GM18861 (cell line): ENCODE results near the gene POLR2I.
A peak's percentile ranks its signal among the peaks of the same experiment; 100 is the strongest.

Source experiments
- ATAC-seq: cut with Tn5 transposase; IDR thresholded peaks from one replicate; pipeline ENCODE4 v1.9.1; 2021; ENCODE audit not compliant: unreplicated experiment

POLR2I gene

GRCh38 chr19:36114721-36115452, at the start of gene POLR2I:
POLR2I (minus strand) TSS chr19:36114875; CDS start chr19:36114856, 19 bp downstream.
- ATAC-seq, result peak; percentile 75

- ATAC-seq, result no peak
Measured at GRCh38 chr19:36163813-36164212, 49.1 kb upstream of the POLR2I start.

- ATAC-seq, result no peak
Measured at GRCh38 chr19:36160821-36161596, 46.3 kb upstream of the POLR2I start.

- ATAC-seq, result no peak
Measured at GRCh38 chr19:36153126-36153525, 38.5 kb upstream of the POLR2I start.

- ATAC-seq, result no peak
Measured at GRCh38 chr19:36152352-36153091, 37.8 kb upstream of the POLR2I start, which contains the start of gene COX7A1. COX7A1 (minus strand) TSS chr19:36152447; CDS start chr19:36152407, 40 bp downstream.

DNA sequence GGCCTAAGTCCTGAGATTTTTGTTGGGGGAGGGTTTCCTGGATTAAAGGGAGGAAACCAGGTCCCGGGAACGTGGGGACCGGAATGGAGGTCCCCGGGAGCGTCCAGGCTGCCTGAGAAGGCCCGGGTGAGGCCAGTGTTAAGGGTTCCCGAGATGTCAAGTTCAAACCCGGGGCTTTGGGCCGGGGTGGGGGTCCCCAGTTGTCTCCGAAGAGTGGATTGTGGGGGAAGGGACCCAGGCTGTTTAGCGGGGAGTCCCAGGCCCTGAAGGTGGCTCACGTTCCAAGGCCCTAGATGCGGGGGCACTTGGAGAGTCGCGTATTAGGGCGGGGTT, 37.3 kb upstream of the POLR2I start:
- ATAC-seq, result no peak

GRCh38 chr19:36151144-36152018, 36.7 kb upstream of the POLR2I start:
- no peak for ATAC-seq

DNA sequence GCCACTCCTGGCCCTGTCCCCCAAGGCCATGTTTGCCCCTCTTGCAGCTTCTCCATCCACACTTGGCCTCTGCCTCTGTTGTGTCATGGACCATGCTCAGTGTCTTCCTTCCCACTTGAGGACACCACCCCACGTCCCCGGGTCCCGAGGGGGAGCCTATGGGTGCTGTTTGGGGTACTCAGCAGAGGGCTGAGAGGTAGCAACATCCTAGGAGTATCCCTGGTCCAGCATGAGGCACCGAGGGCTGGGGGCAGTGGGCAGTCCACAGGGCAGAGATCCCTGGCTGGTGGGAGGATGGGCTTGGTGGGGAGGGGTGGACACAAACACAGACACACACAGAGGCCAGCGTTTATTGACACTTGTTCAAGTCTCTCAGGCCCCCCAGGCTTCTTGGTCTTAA, 35.9 kb upstream of the POLR2I start:
- no peak for ATAC-seq

DNA sequence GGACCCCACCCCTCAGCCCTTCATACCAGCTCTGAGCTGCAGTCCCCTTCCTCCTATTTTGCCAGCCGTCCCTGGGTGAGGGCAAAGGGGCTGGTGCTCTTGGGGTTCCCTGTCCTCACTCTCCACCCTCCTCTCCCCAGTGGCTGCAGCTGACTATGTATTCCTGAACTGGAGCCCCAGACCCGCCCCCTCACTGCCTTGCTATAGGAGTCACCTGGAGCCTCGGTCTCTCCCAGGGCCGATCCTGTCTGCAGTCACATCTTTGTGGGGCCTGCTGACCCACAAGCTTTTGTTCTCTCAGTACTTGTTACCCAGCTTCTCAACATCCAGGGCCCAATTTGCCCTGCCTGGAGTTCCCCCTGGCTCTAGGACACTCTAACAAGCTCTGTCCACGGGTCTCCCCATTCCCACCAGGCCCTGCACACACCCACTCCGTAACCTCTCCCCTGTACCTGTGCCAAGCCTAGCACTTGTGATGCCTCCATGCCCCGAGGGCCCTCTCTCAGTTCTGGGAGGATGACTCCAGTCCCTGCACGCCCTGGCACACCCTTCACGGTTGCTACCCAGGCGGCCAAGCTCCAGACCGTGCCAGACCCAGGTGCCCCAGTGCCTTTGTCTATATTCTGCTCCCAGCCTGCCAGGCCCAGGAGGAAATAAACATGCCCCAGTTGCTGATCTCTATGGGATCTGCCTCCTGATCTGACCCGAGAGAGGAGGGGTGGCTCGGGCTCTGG, 35.2 kb upstream of the POLR2I start:
- ATAC-seq, result no peak

DNA sequence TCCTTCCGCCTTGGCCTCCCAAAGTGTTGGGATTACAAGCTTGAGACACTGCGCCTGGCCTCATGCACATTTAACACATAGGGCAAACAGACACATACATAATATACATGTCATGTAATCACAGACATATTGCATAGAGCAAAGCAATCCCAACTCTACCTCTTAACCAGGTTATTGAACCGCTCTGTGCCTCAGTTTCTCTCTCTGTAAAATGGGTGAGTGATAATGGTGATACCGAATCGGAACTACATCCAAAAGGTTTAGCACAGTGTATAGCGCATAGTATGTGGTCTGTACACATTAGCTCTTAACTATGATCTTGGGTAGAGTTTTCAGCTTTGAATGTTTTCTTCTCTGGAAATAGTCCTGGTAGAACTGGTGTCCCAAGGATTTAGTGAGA, 29.9 kb upstream of the POLR2I start:
- ATAC-seq, result no peak

GRCh38 chr19:36142496-36142895, 27.8 kb upstream of the POLR2I start:
- ATAC-seq, result no peak

DNA sequence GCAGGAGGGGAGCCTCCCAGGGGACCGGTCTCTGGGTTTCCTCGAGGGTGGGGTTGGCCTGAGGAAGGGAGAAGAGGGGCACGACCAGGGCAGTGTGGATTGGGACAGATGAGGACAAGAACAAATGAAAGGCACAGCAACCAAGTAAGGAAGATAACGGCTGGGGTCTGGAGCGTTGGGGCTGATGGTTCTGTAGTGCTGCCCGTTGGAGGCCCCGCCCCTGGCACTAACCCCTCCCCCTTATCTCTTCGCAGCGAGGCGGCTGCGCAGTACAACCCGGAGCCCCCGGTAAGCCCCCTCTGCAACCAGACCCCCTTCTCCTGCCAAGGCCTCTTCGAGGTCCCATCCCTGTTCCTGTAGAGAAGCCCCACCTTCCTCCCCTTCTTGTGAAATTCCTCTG, 27.4 kb upstream of the POLR2I start:
- no peak for ATAC-seq

DNA sequence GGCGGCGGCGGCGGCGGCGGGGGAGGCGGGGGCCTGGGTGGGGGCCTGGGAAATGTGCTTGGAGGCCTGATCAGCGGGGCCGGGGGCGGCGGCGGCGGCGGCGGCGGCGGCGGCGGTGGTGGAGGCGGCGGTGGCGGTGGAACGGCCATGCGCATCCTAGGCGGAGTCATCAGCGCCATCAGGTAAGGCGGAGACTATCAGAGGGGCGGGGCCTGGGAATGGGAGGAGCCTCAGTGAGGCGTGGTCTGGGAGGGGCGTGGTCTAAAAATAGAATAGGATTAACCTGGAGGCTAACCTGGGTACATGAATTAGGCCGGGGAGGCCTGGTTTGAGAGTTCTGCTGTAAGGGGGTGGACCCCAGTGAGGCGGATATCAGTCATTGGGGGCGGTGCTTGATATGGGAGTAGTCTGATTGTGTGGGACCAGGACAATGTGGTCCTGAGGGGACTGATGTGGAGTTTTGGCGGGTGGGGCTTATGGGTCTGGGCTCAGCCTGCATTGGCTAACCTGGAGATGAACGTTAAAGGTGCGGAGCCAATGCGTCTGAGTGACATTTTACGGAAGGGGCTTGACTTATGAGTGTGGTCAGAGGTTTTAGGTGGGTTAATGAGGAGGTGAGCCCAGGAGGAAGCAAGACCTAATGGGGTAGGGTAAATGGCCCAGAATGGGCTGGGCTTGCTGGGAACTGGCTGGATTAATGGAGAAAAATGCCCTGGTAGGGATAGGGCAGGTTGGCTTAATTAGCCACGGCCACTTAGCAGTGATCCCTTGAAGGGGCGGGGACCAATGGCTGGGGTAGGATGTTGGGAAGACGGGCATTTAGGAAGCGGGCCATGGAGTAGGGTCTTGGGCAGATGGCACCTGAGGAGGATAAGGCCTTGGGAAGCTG, 26.6 kb upstream of the POLR2I start:
- ATAC-seq, result peak; percentile 30

GRCh38 chr19:36140304-36141038, 25.8 kb upstream of the POLR2I start:
- ATAC-seq, result peak; percentile 1

- peak; percentile 76 for ATAC-seq
Measured at GRCh38 chr19:36139473-36140303, 25.0 kb upstream of the POLR2I start, which contains the start of gene CAPNS1. CAPNS1 (plus strand) TSS chr19:36140066; CDS start chr19:36141012, 946 bp downstream.

DNA sequence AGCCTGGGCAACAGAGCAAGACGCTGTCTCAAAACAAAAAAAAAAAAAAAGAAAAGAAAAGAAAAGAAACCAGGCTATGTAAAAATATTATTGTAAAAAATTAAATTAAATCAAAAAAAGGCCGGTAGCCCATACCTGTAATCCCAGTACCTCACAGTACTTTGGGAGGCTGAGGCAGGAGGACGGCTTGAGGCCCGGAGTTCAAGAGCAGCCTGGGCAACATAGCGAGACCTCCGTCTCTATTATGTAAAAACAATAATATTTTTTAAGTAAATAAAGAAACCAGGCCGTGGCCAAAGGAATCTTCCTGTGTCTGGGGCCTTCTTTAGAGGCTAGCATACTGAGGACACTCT, 24.4 kb upstream of the POLR2I start:
- no peak for ATAC-seq

- no peak for ATAC-seq
Measured at GRCh38 chr19:36136964-36137686, 22.4 kb upstream of the POLR2I start.
